Measurements from ENCODE around the gene S100A9.

DNA sequence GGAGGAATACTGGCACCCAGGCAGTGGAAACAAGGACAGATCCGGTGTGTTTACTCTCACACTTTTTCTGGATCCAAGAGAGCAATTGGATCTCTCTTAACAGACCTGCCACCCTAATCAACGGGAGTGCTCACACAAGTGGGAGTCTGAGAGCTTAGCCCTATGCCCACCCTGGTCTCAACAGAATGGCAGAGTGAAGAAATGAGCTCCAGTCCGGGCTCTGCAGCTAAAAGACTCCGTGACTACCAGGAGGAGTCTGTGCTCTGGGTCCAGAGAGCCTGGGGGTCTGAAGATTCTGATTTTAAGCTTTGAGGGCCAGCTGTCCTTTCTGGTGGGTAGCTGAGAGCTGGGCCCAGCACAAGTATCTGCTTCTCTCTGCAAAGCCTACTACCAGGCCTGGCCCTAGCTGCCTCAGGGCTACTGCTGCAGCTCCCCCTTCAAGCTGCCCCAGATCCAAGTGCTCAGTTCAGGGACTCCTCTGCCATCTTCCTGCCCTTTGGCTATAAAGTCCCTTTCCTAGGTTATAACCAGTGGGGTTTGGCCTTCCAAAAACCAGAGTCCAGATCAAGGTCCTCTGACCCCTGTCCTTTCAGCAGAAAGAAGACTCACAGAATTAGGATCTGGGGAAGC, 3.9 kb downstream of the S100A9 start:
- TF ChIP-seq POLR2AphosphoS5 (IDR thresholded peaks at IDR 0.05) (no peak), TAF1 (IDR thresholded peaks at IDR 0.05; ENCODE audit: low read depth) (no peak)
- TF ChIP-seq, protein P1, sequence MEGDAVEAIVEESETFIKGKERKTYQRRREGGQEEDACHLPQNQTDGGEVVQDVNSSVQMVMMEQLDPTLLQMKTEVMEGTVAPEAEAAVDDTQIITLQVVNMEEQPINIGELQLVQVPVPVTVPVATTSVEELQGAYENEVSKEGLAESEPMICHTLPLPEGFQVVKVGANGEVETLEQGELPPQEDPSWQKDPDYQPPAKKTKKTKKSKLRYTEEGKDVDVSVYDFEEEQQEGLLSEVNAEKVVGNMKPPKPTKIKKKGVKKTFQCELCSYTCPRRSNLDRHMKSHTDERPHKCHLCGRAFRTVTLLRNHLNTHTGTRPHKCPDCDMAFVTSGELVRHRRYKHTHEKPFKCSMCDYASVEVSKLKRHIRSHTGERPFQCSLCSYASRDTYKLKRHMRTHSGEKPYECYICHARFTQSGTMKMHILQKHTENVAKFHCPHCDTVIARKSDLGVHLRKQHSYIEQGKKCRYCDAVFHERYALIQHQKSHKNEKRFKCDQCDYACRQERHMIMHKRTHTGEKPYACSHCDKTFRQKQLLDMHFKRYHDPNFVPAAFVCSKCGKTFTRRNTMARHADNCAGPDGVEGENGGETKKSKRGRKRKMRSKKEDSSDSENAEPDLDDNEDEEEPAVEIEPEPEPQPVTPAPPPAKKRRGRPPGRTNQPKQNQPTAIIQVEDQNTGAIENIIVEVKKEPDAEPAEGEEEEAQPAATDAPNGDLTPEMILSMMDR (IDR thresholded peaks at IDR 0.05; ENCODE audit: poor library complexity, severe bottlenecking), result no peak

All from neural cell (in vitro differentiated cells).